NB4 (cell line): ENCODE data around the gene TGIF1.
"Not testable (repeated sequence)": the region's sequence is repeated elsewhere in the genome, so short reads cannot be mapped to it uniquely, and the experiment has no call there.

Experiments
- DNase-seq: peaks from one replicate; pipeline ENCODE4 v3.0.0; 2010; ENCODE audit warnings: low read depth
- H3K4me3 ChIP-seq: one replicate; pipeline ENCODE4 v1.5.1; 2011; ENCODE audit warnings: mild to moderate bottlenecking, low read depth, low read length, moderate library complexity
- CTCF ChIP-seq: IDR thresholded peaks from one replicate; pipeline ENCODE4 v1.5.1; 2012; ENCODE audit warnings: low read depth, low read length
- MAX ChIP-seq: IDR thresholded peaks from 2 replicates; pipeline ENCODE4 v1.6.1; 2011; ENCODE audit warnings: low read depth, low read length
- MYC ChIP-seq: IDR thresholded peaks from 2 replicates; pipeline ENCODE4 v1.6.1; 2011; ENCODE audit warnings: low read depth, low read length
- POLR2A ChIP-seq: IDR thresholded peaks from 2 replicates; pipeline ENCODE4 v1.6.1; 2011; ENCODE audit warnings: mild to moderate bottlenecking; ENCODE audit not compliant: insufficient read length; ENCODE audit errors: extremely low read depth

The TGIF1 gene

DNA sequence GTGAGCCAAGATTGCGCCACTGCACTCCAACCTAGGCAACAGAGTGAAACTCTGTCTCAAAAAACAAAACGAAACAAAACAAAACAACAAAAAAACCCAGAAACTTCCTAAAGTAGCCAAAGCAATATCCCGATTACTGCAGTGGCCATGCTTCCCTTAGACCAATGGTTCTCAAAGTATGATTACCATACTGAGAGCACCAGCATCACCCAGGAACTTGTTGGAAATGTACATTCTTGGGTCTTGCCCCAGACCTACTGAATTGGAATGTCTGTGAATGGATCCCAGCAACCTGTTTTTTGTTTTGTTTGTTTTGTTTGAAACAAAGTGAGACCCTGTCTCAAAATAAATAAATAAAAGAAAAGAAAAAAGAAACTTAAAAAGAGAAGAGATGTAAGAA is 41.9 kb upstream of the TGIF1 start:
- no peak overlapping the region for H3K4me3 ChIP-seq
- TF ChIP-seq CTCF (no peak), MAX (no peak), MYC (no peak), POLR2A (no peak)
- no peak for DNase-seq

DNA sequence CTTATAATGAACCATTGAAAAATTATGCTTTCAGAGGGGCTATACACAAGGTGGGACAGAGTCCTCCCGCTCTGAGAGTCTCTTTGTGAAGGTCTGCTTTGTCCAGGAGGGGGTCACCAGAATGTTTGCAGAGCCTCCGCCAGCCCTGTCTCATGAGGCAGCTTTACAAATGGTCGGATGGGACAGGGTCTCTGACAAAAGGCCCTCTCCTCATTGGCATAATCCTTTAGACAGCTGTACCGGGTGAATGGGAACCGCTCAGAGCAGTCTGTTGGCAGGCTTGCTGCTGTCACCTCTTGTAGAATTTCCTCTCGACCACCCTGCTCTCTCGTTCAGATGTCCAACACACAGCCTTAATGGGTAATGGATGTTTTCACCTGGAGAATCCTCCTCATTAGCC is 40.2 kb upstream of the TGIF1 start:
- H3K4me3 ChIP-seq = no peak overlapping the region
- DNase-seq = no peak
- TF ChIP-seq CTCF (no peak), MAX (no peak), POLR2A (no peak), MYC (no peak)

GRCh38 chr18:3410273-3410672 is 39.7 kb upstream of the TGIF1 start:
- DNase-seq = no peak
- no peak overlapping the region for H3K4me3 ChIP-seq
- TF ChIP-seq CTCF (no peak), MAX (no peak), MYC (no peak), POLR2A (no peak)

DNA sequence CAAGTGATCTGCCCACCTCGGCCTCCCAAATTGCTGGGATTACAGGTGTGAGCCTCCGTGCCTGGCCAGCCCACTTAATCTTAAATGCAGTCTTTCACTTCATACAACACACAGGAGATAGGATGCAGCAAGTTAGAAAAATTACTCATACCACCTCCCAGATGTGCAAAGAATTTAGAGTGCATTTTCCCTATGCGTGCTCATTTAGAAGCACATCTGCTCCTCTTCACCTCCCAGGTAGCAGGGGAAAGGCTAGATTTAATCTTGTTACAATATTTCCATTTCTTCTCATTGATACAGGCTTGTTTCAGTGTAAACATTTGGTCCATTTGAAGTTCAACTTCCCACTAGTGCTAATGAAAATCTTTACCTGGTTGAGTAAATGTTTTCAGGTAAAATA is 39.1 kb upstream of the TGIF1 start:
- not testable (repeated sequence) for DNase-seq, H3K4me3 ChIP-seq

GRCh38 chr18:3411327-3411726 is 38.6 kb upstream of the TGIF1 start:
- H3K4me3 ChIP-seq = no peak overlapping the region
- no peak for DNase-seq
- no peak for TF ChIP-seq CTCF
- TF ChIP-seq POLR2A = no peak
- TF ChIP-seq MYC = no peak
- TF ChIP-seq MAX = no peak

DNA sequence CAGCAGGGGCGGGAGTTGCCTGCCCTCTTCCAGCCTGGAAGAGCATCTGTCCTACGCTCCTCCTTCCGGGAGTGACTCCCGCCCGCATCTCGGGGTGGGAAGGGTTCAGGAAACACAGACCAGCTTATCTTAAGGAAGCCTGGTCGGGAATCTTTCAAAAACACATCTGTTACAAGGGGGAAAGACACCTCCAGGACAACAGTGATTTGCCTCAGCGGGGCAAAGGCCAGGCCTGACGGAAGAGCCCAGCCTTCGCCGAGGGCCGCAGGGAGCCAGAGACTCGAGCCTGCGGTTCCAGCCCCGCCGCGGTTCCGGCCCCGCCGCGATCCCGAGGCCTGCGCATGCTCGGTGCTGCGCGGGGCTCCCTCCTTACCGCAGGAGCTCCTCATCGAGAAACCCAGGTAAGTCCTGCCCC is 38.1 kb upstream of the TGIF1 start:
- H3K4me3 ChIP-seq = no peak overlapping the region
- TF ChIP-seq CTCF = no peak
- TF ChIP-seq MYC = no peak
- no peak for TF ChIP-seq MAX
- DNase-seq = no peak

GRCh38 chr18:3412528-3412927 is 37.4 kb upstream of the TGIF1 start:
- DNase-seq, H3K4me3 ChIP-seq: not testable (repeated sequence)
